ENCODE measurements around the gene INPP5K.

DNA sequence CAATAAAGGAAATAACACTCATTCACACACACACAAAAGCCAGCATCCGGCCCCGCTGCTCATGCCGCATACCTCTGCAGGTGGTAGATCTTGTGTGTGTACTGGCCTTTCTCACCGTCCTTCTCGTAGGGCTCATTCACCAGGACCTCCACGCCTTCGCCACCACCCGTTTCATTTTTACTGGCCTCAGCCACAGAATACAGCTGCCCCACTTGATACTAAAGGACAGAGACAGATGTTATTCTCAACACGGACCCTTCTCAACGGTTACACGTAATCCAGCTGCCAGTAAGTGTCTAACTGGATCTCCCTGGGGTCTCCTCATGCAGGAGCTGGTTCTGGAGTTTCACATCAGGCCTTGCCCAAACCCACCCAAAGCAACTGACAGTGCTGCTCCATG, 36.5 kb upstream of the INPP5K start:
- TF ChIP-seq, protein P1, sequence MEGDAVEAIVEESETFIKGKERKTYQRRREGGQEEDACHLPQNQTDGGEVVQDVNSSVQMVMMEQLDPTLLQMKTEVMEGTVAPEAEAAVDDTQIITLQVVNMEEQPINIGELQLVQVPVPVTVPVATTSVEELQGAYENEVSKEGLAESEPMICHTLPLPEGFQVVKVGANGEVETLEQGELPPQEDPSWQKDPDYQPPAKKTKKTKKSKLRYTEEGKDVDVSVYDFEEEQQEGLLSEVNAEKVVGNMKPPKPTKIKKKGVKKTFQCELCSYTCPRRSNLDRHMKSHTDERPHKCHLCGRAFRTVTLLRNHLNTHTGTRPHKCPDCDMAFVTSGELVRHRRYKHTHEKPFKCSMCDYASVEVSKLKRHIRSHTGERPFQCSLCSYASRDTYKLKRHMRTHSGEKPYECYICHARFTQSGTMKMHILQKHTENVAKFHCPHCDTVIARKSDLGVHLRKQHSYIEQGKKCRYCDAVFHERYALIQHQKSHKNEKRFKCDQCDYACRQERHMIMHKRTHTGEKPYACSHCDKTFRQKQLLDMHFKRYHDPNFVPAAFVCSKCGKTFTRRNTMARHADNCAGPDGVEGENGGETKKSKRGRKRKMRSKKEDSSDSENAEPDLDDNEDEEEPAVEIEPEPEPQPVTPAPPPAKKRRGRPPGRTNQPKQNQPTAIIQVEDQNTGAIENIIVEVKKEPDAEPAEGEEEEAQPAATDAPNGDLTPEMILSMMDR (IDR thresholded peaks at IDR 0.05 in 4 of 5, conservative IDR thresholded peaks at IDR 0.05 in 1 of 5): no peak
- TF ChIP-seq POLR2A (IDR thresholded peaks at IDR 0.05): no peak
